ENCODE results near the gene KRTAP3-2.

Gene KRTAP3-2

DNA sequence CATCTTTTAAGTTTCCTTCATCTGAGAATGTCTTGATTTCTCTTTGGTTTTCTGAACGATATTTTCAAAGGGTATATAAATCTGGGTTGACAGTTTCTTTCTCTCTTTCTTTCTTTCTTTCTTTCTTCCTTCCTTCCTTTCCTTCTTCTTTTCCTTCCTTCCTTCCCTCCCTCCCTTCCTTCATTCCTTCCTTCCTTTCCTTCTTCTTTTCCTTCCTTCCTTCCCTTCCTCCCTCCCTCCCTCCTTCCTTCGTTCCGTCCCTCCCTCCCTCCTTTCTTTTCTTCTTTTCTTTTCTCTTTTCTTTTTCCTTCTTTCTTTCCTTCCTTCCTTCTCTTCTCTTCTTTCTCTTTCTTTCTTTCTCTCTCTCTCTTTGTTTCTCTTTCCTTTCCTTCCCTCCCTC, 25.3 kb downstream of the KRTAP3-2 start:
- in situ Hi-C loops (cut with MboI; ENCODE audit: low sequenced_read_pairs) = no loop called here

DNA sequence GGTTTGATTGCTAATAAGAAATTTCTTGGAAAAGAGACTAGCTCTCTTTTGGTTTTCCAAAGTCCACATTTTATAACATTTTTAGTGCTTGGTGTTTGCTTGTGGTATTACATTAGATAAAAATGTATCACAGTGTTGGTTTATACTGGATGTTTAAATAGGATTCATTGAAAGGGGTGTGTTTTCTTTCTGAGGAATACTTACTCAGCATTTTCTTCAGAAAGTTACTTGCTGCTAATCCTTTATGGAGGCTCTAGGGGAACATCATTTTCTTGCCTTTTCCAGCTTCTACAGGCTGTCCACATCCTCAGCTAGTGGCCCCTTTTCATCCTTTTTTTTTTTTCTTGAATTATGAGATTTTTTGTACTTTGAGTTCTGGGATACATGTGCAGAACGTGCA, 32.1 kb downstream of the KRTAP3-2 start:
- in situ Hi-C loops (cut with MboI; ENCODE audit: low sequenced_read_pairs) = no loop called here

DNA sequence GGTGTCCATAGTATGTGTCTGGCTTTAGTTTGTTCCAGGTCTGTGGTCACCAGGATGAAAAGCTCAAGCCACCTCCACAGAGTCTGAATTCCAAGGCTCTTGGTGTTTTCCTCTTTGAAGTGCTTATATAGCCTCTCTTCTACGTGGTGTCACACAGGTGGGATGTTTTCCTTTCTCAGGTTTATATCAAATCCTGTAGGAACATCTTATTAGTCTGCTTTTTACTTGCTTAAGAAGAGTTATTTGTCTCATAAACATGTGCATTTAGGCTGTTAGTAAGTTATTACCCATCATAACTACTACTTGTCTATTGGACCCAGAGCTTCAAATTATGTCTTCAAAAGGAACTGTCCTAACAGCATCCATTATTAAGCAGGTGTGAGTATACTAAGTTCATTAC, 32.9 kb downstream of the KRTAP3-2 start, which contains the start of gene KRT39:
Gene KRT39 (minus strand): TSS at position 101 of the 400 bp plus-strand sequence. CDS start 92 bp downstream, at position 9.
- in situ Hi-C loops (cut with MboI; ENCODE audit: low sequenced_read_pairs) = no loop called here

DNA sequence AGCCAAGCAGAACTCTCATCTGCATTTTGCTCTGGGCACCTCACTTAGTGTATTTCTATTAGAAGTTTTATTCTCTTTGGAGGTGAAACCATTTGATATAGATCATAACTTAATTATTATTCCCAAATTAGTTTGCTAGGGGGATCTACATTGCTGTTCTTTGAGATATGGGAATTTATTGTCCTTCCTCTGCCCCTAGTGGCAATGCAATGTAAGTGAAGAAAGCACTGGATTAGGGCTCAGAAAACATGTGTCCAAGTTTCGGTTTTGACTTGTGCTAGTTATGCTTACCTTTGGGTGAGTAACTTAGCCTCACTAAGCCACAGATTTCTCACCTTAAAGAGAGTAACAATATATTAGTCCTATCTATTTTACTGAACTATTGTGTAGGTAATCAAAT, 35.9 kb downstream of the KRTAP3-2 start:
- in situ Hi-C loops (cut with MboI; ENCODE audit: low sequenced_read_pairs) = no loop called here

DNA sequence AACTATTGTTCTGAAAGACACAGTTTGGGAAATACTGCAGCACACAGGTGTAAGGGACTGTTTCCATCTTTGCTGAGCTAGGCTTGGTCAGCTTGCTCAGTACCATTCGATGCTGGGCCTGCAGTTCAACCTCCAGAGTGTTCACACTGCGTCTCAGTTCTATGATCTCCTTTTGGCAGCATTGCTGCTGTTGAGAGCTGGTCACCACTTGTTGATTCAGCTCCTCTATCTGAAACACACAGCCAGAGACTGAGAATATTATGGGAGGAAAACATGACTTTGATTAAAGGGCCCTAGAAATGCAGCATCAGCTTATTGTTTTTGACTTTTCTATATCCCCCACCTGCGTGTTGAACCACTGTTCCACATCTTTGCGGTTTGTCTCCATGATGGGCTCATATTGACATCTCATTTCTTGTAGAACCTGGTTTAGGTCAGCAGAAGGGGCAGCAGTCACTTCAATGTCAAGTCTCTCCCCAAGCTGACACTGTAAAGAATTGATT, 37.6 kb downstream of the KRTAP3-2 start:
- in situ Hi-C loops (cut with MboI; ENCODE audit: low sequenced_read_pairs) = no loop called here

DNA sequence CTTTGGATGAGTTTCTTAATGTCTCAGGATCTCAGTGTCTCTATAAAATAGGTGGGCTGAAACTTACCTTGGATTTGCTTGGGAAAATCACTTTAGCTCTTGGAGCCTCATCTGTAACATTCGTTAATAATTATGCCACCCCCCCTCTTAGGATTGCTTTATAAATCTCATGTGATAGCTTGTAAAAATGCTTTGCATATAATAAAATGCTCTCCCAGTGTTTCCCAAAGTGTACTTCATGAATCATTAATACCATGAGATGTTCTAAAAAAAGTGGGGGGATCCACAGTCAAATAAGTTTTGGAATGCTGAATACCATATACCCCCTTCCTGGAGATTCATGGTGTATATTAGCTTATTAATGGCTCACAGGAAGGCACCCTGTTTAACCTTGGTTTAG, 38.1 kb downstream of the KRTAP3-2 start:
- in situ Hi-C loops (cut with MboI; ENCODE audit: low sequenced_read_pairs) = no loop called here

DNA sequence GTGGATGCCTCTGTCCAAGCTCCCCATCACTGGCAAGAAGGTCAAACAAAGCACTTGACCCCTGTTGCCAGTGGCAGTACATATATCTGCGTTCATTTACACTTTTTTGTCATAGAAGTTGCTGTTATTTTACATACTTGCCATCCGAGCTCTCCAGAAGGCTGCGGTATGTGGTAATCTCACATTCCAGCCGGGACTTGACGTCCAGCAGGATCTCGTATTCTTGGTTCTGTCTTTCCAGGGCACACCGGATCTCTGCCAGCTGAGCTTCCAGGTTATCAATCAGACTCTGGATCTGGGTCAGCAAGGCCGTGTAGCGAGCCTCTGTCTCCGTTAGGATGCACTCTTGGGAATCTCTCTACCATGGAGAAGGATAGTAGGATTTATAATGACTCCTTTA, 39.6 kb downstream of the KRTAP3-2 start:
- in situ Hi-C loops (cut with MboI; ENCODE audit: low sequenced_read_pairs) = no loop called here

DNA sequence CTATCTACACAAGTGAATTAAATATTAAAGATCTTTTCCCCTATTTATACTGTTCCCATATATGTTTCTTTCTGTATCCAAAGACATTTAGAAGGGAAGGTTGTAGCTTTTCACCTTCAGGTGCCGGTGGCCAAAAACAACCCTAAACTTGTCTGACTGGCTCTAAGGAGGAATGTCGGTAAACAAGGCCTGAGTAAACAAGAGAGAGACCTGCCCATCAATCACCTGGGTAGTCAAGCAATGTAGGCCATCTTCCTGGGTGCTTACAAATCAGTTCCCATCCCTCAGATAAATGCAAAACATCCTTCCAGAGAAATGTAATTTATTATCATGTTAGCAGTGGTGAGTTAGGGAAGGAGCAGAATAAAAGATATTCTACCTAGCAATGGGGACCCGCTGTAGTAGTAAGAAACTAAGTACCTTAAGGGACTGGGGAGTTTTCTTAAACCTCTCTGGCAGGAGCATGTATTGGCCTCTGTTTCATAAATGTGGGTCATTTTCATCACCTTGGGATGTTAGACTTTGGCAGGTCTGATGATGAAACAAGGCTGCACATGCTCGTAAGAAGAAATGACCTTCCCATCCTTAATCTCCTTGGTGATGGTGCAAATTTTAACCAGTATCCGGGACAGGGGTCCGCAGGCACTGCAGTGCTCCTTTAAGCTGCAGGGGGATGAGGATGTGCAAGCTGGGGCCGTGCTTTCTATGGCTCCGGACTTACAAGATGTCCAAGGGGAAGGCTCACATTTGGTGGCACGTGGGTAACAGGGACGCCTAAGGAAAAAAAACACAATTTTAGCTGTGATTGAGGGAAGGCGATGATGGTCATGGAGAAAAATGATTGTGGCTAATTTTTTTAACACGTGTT, 41.4 kb downstream of the KRTAP3-2 start:
- in situ Hi-C loops (cut with MboI; ENCODE audit: low sequenced_read_pairs) = no loop called here

DNA sequence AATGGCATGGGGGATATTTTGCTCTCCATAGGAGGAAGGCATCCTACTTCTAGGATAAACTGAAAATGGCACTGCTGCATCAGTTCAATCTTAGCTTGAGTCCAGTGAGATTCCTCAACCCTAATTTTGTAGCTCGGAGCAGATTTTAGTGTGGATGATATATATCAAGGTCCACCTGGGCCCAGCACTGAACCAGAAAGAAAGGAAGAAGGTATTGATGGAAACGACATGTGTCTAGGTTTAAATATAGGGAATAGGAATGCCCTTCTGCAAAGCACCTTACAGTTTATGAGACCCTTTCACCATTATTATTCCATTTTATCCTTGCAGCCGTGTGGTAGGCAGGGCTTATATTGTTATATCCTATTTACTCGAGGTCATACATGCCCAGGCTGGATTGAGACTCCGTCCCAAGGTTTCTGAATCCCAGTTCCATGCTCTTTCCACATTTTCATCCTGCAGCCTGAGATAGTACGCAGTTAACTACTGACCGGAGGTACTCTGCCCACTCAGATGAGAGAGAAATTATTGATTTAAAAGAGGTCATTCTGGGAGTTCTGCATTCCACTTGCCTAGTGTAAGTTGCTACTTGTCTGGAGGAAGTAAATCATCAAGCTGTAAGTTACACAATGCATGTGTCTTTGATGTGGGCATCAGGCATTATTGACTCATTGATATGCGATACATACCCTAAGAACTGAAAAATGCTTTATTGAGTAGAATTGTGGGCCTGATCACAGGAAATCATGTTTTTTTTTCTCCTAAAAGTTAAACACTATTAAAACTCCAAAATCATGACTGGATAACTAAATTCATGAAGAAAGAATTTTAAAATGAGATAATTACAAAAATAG, 43.1 kb downstream of the KRTAP3-2 start:
- in situ Hi-C loops (cut with MboI; ENCODE audit: low sequenced_read_pairs) = no loop called here

DNA sequence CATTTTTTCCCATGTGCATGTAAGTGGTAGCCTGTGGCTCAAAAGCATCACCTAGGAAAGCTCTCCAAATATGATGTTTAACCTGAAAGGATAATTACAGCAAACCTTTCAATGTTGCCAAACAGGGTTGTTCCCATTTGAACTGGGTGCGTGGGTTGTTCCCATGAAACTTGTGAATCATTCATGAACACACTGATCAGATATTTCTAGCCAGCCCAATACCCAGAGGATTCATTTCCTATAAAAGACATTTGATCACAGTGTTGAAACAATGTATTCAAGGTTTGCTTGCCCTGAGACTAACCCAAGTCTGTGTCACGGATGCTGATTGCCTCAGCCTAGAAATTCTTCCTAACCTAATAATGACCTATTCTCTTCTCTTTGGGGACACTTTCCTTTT, 45.8 kb downstream of the KRTAP3-2 start:
- in situ Hi-C loops (cut with MboI; ENCODE audit: low sequenced_read_pairs) = no loop called here

DNA sequence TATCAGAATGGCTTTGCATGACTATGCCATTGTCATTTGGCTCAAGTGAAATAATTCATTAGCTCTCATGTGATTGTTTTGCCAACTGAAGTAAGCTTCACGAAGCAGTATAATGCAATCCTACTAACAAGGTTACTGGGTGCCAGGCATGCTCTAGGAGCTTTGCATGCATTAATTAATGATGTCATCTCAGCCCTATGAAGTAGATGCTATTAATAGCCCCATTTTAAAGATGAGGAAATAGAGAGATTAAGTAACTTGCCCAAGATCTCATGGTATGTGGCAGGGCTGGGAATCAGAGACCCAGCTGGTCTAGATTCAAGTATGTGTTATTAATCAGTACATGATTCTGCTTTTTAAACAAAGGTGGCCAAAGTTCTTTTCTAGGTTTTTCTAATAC, 47.0 kb downstream of the KRTAP3-2 start:
- in situ Hi-C loops (cut with MboI; ENCODE audit: low sequenced_read_pairs) = no loop called here

DNA sequence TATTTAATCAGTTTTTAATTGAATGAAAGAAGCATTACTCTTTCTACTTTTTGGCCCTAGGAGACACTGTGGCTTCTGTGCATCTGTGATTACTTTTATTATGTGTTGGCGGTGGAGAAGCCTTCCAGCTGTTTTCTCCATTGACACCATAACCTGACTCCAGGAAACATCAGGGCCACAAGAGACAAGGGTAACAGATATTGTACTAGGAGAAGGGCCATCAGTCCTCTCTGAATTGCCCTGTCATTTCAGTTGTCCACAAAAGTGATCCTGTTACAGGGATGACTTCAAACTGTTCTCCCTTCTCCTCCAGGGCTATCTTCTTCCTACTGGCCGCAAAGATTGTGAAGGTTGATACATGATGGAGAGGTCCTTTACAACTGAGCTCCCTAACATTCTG, 47.6 kb downstream of the KRTAP3-2 start:
- in situ Hi-C loops (cut with MboI; ENCODE audit: low sequenced_read_pairs) = no loop called here

DNA sequence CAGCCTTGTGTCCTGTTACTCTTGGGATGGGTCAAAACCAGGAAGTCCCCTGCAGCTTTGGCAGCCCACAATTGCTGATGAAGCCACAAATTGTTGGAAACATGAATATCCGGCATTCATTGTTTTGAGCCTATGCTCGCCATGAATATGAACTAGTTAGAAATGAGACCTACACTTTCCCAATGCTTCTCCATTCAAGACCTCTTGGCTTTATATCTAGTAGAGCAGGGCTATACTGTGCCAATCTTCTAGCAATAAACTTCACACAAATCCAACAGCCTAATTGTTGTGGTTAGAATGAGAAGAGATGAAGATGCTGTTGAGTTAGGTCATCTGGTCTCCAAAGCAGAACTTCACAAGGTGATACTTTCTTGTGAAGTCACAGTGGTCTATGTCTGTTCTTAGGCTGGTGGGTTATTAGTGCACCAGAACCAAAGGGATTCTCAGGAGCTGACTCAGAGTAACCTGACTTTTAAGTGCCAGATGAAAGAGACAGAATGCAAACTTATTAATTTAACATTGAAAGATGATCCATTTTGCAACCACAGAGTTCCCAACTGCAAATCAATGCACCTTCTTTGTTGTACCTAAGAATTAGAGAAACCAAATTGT, 48.6 kb downstream of the KRTAP3-2 start:
- in situ Hi-C loops (cut with MboI; ENCODE audit: low sequenced_read_pairs) = no loop called here

DNA sequence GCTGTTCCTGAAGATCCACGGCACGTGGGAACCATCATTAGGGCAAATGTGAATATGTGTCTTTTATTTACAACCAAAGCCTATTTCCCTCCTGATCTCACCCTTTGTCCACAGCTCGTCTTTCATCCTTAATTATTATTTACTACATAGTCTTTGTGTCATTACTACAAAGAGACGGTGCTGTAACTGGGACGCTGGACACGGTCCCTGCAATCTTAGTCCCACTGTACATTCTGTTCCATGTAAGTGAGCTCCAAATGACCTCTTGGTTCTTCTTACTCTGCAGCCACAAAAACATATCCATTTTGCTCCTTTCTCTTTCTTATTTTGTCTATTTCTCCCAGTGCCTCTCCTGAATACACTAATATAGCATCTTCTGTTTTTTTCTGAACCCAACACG, 49.5 kb downstream of the KRTAP3-2 start:
- in situ Hi-C loops (cut with MboI; ENCODE audit: low sequenced_read_pairs) = no loop called here

DNA sequence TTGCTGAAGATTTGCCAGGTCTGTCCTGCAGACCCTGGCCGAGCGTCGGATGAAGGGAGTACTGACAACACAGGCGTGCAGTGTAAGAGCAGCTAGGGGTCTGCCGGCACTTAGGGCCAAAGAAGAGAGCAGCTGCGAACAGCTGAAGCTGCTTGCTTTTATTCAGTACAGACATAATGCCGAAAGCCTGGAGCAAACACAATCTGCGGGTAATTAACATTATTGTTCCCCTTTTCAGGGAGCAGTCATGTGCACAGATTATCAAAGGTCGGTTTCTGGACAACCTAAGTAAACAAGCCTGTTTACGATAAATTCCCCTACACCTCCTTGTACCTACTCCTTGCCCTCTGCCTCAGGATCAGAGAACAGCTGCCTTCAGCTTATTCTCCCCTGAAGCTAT, 50.3 kb downstream of the KRTAP3-2 start:
- in situ Hi-C loops (cut with MboI; ENCODE audit: low sequenced_read_pairs) = no loop called here
